ENCODE results near the gene KCNF1.

- no peak for TF ChIP-seq TOX (CRISPR knock-in tag; IDR thresholded peaks at IDR 0.05; ENCODE audit: borderline replicate concordance)
- TF ChIP-seq BACH2 (CRISPR knock-in tag; IDR thresholded peaks at IDR 0.05; ENCODE audit: borderline replicate concordance): no peak
- TF ChIP-seq OSR1 (CRISPR knock-in tag; IDR thresholded peaks at IDR 0.05): no peak
- TF ChIP-seq CSRNP3 (CRISPR knock-in tag; IDR thresholded peaks at IDR 0.05): no peak
- no peak for TF ChIP-seq PPARA (CRISPR knock-in tag; IDR thresholded peaks at IDR 0.05; ENCODE audit: borderline replicate concordance)
- TF ChIP-seq ZFP30 (CRISPR knock-in tag; IDR thresholded peaks at IDR 0.05): no peak
- TF ChIP-seq ARNTL (CRISPR knock-in tag; IDR thresholded peaks at IDR 0.05; ENCODE audit: borderline replicate concordance, low read depth): no peak
- no peak for TF ChIP-seq ZC3H10 (CRISPR knock-in tag; IDR thresholded peaks at IDR 0.05)
Measured at GRCh38 chr2:10930721-10931516, 19.2 kb downstream of the KCNF1 start.

Measured in SK-N-SH treated with all-trans-retinoic acid at 6 μM for 48 hours (cell line).